Measurements from ENCODE around the gene IPCEF1. TPM values are rescaled to one million over a fixed set of nuclear protein-coding genes. Genes with fewer than 3 reads are reported as not detected.

The IPCEF1 gene
- polyA plus RNA-seq, 3 donors = 14.7 to 29.7 (median 16.5) TPM

DNA sequence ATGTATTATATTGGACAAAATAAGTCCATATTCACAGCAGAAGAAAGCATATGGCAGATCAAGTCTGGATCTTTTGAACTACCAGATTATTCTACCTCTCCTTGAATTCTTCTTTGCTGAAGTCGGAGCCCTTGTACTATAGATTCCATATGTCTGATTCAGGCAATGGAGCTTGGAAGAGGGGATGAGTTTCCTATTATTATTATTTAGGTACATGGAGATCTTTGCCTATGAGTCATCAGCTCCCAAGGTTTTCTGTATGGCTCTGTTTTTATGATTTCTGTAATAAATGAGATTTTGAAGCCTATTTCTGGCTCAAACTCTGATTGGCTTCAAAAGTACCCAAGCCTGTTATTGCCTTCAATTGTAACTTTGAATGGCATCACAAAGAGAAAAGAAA, 245.6 kb downstream of the IPCEF1 start:
- Histone ChIP-seq H3K4me1 (ENCODE audit: control insufficient read depth in 1 of 2, insufficient read depth in 2 of 2, low read length in 2 of 2) (no peaks in the 10 kb centered on the region), H3K27ac (ENCODE audit: low read depth in 1 of 2, low read length in 2 of 2) (no peak overlapping the region), H3K9ac (ENCODE audit: insufficient read depth, low read length, poor library complexity, severe bottlenecking) (no peak overlapping the region), H2AFZ (ENCODE audit: insufficient read depth, low read depth, low read length, poor library complexity, severe bottlenecking) (no peak overlapping the region), H3K79me2 (ENCODE audit: insufficient read depth, low read length) (no peaks in the 10 kb centered on the region), H3K27me3 (ENCODE audit: control insufficient read depth in 2 of 2, insufficient read depth in 2 of 2, low read length in 2 of 2) (no peaks in the 10 kb centered on the region), H3K9me3 (replicated peaks in 1 of 2; ENCODE audit: control insufficient read depth in 1 of 2, insufficient read depth in 1 of 2, low read length in 2 of 2) (peaks cover 0 to 9% of the 10 kb centered on the region in 2 donors), H3K4me2 (replicated peaks; ENCODE audit: extremely low read depth, low read length, poor library complexity, severe bottlenecking) (no peak overlapping the region), H4K20me1 (ENCODE audit: insufficient read depth, low read length) (no peaks in the 10 kb centered on the region), H3K4me3 (replicated peaks in 1 of 3; ENCODE audit: low read depth in 2 of 3, low read length in 3 of 3) (no peak overlapping the region), H3K36me3 (replicated peaks in 1 of 2; ENCODE audit: control insufficient read depth in 1 of 2, insufficient read depth in 2 of 2, low read length in 2 of 2) (no peaks in the 10 kb centered on the region)
- no peak overlapping the region for H3K27ac Mint-ChIP-seq
- peaks cover 0 to 3% (median 1%) of the 10 kb centered on the region in 3 donors for H3K27me3 Mint-ChIP-seq (ENCODE audit: low read depth in 3 of 3)
- WGBS (ENCODE audit: insufficient coverage) = no CpG with 5 or more reads among the region's 1 CpG
- intact Hi-C loops (cut with micrococcal nuclease) = no loop called here
- H3K36me3 Mint-ChIP-seq = no peaks in the 10 kb centered on the region
- peaks cover 4 to 11% (median 8%) of the 10 kb centered on the region in 7 donors for H3K9me3 Mint-ChIP-seq
- no peaks in the 10 kb centered on the region for H3K4me1 Mint-ChIP-seq
- no peak for TF ChIP-seq CTCF (IDR thresholded peaks at IDR 0.05)
- no peak for DNase-seq
- H3K4me3 Mint-ChIP-seq = no peak overlapping the region

GRCh38 chr6:154106251-154106650, 250.4 kb downstream of the IPCEF1 start:
- Histone ChIP-seq H3K79me2 (ENCODE audit: insufficient read depth, low read length) (no peaks in the 10 kb centered on the region), H3K4me3 (replicated peaks in 1 of 3; ENCODE audit: low read depth in 2 of 3, low read length in 3 of 3) (no peak overlapping the region), H3K4me1 (ENCODE audit: control insufficient read depth in 1 of 2, insufficient read depth in 2 of 2, low read length in 2 of 2) (no peaks in the 10 kb centered on the region), H3K36me3 (replicated peaks in 1 of 2; ENCODE audit: control insufficient read depth in 1 of 2, insufficient read depth in 2 of 2, low read length in 2 of 2) (no peaks in the 10 kb centered on the region), H3K27ac (ENCODE audit: low read depth in 1 of 2, low read length in 2 of 2) (no peak overlapping the region), H3K9ac (ENCODE audit: insufficient read depth, low read length, poor library complexity, severe bottlenecking) (no peak overlapping the region), H2AFZ (ENCODE audit: insufficient read depth, low read depth, low read length, poor library complexity, severe bottlenecking) (no peak overlapping the region), H4K20me1 (ENCODE audit: insufficient read depth, low read length) (no peaks in the 10 kb centered on the region), H3K9me3 (replicated peaks in 1 of 2; ENCODE audit: control insufficient read depth in 1 of 2, insufficient read depth in 1 of 2, low read length in 2 of 2) (peaks cover 0 to 9% of the 10 kb centered on the region in 2 donors), H3K4me2 (replicated peaks; ENCODE audit: extremely low read depth, low read length, poor library complexity, severe bottlenecking) (no peak overlapping the region), H3K27me3 (ENCODE audit: control insufficient read depth in 2 of 2, insufficient read depth in 2 of 2, low read length in 2 of 2) (no peaks in the 10 kb centered on the region)
- Mint-ChIP-seq H3K27ac (no peak overlapping the region), H3K4me3 (no peak overlapping the region), H3K27me3 (ENCODE audit: low read depth in 3 of 3) (peaks cover 0 to 1% (median 0%) of the 10 kb centered on the region in 3 donors), H3K9me3 (peaks cover 2 to 10% (median 5%) of the 10 kb centered on the region in 7 donors), H3K4me1 (no peaks in the 10 kb centered on the region), H3K36me3 (no peaks in the 10 kb centered on the region)
- no peak for DNase-seq
- intact Hi-C loops (cut with micrococcal nuclease) = no loop called here
- 100% methylated on average over 1 of the region's 2 CpGs for WGBS (ENCODE audit: insufficient coverage)
- no peak for TF ChIP-seq CTCF (IDR thresholded peaks at IDR 0.05)

Other genes starting within 250 kb of the IPCEF1 start
- gene CNKSR3, start 153.9 kb upstream of the IPCEF1 start, polyA plus RNA-seq = not detected

Data from CD14-positive monocyte (primary cell).